ACHN (cell line): ENCODE results near the gene UBE2H.

Experiments used
- DNase-seq: peaks from one replicate; pipeline ENCODE4 v3.0.0-alpha.2; 2015
- in situ Hi-C: cut with HindIII; loops from 2 replicates; pipeline ENCODE4 v1.10.0; 2017; ENCODE audit warnings: low sequenced_read_pairs, low pct_ligation_motif_present, low pct_unique_long_range_greater_than_20kb

UBE2H gene

DNA sequence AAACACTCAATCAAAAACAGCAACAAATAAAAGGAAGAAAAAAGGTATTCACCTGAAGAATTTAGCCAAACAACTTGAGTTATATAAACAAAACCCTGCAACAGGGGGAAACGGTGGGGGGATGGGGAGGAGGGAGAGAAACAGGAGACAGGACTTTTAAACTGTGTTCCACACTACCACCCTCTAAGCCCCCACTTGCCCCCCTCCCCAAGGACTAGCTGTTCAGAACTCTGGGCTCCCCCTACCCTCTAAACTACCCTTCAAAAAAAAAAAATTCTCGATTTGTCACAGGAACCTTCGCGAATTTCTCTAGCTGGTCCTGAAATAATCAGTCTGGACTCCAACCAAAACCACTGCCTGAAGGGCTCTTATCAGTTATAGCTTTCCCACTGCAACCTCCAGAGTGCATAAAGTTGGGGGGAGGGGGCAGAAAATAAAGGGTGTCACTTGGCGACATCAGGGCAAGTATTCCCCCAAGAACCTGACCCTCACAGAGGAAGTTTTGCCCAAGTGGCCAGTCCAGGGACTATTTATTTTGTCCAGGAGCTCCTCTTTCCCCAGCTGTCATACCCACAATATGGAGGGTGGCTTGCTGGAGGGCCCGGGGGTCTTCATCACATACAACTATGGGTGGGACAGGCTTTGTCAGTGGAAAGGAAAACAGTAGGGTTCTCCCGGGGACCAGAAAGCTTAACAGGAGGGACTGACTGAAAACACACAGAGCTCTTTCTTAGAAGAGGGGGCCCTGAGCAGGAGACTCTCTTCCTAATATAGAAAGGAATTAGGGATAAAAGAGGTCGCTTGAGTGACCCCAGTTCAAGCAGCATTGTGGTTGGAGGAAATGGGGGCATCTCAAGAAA lies 1.3 kb downstream of the UBE2H start:
- in situ Hi-C loops, result no loop called here
- DNase-seq, result peak; percentile 38

DNA sequence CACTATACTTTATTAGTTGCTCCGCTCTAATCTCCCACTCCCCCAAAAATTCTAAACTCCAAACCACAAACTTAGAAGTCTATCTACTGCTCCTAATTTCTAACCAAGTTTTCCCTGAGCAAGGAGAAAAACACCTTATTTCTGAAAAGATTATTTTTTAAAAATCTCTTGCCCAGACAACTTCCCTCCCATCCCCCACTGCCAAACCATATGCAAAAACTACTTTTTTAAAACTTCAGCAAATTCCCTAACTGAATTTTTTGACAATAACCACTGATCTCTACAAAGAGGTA lies 1.9 kb downstream of the UBE2H start:
- in situ Hi-C loops, result no loop called here
- no peak for DNase-seq

DNA sequence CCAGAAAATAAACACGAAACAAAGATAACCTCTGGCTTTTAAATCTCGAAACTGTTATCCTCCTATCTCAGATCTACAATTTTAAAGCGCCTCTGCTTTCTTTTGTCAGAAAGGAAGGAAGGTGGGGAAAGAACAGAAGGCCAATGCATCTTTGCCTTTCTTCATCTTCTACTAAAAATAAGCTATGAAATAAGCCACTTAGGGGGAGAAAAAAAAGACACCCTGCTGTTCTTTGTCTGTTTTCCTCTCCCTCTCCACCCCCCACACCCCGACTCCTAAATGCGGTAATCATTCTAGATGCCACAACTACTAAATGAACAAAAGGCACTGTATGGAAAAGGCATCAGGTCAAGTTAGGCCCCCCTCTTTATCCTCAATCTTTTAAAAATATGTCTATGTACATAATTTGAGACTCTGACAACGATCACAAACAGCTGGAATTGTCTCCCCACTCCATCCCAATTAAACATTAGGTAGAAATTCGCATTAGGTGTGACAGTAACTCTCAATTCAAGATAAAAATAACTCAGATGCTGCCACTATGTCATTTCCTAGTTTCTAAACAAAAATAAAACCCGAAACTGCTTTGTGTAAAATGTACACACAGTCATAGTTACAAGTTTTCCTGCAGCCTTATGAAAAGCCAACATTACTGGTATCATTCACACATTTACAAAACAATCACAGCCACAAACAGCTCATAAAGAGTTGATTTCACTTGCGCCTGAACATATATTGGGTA lies 2.4 kb downstream of the UBE2H start:
- DNase-seq, result peak; percentile 50
- in situ Hi-C loops, result no loop called here

DNA sequence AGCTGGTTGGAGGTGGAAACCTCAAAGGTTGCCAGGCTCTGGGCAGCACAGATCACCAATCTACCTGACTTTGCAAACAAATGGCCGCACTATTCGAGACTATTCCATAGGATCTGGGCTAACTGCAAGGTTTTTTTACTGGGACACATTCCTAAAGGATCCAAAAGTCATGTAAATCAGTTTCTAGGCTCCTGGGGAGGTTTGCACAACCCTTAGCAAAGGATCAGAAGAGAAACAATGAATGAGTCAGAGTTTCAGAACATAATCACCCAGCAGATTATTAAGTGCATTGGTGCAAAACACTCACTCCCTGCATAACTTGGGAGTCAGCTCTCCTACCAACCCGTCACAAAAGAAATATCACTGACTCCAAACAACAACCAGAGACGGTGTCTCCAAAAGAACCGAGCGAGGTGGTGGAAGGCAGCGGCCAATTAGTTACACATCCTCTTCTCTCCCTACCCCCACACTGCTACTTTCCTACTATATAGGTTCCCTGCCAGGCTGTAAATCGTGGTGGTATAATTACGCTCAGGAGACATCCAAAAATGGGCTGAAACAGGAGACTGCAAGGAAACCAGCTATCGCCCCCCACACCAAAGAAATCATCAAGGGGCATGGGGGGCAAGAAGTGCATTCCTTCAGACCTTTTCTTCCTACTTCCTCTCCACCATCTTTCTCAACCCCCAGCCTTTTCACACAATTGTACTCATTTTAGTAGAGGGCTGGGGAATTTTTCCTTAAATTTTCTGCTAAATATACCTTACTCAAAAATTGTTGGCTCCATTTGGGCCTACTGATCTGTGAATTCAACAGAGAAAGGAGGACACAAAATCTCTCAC lies 3.2 kb downstream of the UBE2H start:
- in situ Hi-C loops, result no loop called here
- peak; percentile 97 for DNase-seq

DNA sequence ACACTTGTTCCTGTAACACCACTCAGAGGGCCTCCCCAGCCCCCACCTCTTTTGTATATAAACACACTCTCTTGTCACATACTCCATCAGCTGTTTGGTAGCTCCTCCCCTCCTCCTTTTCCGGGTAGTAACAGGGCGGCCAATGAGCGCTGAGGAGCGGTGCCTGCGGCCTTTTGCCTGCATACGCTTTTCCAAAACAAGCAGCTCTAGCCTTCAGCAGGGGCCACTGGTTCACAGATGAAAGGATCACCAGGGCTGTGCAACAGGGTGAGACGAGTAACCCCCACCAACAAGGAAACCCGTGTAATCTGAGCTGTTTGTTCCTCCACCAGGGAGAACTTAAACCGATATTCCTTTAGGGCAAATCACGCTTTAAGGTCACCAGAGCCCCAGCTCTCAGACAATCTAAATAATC lies 3.9 kb downstream of the UBE2H start:
- in situ Hi-C loops, result no loop called here
- DNase-seq, result peak; percentile 97

DNA sequence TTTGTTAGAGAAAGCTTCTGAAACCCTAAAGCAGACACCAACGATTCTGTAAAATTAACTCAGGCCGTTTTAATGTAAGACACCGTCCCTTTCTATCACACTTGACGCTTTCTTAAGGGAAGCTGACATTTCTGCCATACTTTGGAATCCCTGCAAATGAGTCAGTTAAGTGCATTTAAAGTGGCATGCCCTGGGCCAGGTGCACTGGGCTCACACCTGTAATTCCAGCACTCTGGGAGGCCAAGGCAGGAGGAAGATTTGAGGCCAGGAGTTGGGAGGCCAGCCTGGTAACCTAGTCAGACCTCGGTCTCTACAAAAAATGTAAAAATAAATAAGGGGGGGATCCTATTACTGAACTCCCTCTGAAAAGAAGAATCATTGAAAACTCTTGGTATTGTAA lies 4.4 kb downstream of the UBE2H start:
- no peak for DNase-seq
- in situ Hi-C loops, result no loop called here

DNA sequence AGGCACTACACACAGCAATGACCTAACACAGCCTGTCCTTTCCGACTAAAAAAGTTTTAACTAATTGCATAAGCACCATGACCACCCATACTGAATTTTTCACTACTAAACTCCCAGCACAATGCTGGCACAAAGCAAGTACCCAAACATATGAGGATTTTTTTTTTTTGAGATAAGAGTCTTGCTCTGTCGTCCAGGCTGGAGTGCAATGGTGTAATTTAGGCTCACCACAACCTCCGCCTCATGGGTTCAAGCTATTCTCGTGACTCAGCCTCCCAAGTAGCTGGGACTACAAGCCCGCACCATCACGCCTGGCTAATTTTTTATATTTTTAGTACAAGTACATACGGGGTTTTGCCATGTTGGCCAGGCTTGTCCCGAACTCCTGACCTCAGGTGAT lies 5.1 kb downstream of the UBE2H start:
- peak; percentile 52 for DNase-seq

DNA sequence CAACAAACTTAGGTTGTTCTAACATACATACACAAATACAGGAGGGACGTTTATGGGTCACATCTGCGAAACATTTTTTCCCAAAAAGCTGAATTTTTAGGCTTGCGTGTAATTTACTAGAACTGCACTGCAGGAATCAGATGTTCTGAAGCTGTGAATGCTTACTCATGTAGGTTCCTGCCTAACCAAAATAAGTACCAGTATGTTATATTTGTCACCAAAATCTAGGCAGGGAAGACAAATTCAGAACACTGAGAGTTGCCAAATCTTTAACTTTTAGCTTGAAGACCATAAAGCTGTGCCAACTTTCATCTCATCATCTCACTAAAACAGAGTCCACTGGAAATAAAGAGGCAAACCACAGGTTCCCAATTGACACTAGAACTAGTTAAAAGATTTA lies 5.7 kb downstream of the UBE2H start:
- in situ Hi-C loops, result no loop called here
- DNase-seq, result no peak

More for the DNA sequence above, 5.1 kb downstream of the UBE2H start:
- in situ Hi-C loops, result no loop called here

DNA sequence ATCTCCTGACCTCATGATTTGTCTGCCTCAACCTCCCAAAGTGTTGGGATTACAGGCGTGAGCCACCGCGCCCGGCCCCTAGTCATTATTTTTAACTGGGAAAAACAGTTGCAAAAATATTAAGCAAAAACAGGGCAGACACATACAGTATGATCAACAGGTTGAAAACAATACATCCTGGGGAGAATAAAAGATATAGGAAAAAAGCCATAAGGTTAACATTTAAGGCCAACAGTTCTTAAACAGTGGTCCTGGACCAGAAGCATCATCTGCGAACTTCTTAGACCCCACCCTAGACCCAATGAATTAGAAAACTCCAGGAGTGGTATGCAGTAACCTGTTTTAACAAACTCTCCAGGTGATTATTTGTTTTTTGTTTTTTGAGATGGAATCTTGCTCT lies 6.5 kb downstream of the UBE2H start:
- no peak for DNase-seq
- in situ Hi-C loops, result no loop called here

DNA sequence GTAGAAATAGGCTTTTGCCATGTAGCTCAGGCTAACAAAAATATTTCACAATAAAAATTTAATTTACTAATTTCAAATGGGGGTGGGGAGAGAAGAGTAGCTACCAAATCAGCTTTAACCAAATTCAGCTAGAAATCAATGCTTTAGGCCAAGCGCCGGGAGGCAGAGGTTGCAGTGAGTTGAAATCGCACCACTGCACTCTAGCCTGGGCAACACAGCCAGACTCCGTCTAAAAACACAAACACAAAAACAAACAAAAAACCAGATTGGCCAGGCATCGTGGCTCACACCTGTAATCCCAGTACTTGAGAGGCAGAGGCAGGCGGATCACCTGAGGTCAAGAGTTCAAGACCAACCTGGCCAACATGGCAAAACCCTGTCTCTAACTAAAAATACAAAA lies 9.4 kb downstream of the UBE2H start:
- no peak for DNase-seq
- in situ Hi-C loops, result no loop called here

DNA sequence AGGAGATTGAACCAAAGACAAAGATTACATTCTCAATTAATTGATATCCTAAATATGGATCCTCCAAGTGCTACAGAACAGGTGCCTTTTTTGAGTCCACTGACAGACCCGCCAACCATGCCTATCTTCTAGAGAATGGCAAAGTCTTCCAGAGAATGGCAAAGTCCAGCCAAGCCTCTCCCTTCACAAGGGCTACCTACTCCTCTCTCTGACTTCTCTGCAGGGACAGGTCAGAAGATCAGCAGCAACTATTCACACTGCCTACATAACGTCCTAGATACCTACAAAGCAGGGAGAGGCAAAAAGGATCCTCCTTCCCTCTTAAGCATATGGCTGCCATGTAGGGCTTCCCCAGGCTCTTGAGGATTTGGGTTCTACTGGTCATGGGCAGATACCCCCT lies 12.4 kb downstream of the UBE2H start:
- in situ Hi-C loops, result no loop called here
- no peak for DNase-seq

DNA sequence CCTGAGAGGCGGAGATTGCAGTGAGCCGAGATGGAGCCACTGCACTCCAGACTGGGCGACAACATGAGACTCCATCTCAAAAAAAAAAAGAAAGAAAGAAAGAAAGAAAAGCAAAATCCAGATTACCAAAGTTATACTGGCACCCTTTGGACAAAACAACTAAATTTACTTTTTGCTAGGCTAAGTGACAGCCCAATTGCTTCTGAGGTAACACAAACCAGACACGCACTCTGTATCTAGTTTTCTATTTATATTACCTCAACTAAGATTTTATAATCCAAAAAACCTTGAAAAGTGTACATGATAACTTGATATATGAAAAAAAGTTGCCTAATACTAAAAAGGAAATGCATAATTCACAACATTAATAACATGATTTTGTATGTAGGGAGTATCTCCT lies 12.9 kb downstream of the UBE2H start:
- no peak for DNase-seq
- in situ Hi-C loops, result no loop called here

DNA sequence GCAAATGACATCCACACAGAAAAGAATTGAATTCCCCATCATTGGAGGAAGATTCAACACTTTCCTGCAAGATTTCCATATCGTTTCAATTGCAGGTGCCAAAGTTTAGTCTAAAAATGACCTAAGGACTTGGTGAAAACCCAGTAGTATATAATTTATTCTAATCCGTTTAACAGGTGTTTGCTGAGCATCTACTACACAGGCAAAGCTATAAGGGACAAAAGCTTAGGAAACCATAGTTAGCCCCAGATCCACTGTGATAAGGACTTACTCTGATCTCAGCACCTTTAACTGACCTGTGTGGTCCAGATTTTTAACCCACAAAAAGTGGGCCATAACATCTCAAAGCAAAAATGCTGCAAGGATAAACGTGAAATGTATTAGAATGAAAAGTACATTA lies 19.1 kb downstream of the UBE2H start:
- in situ Hi-C loops, result no loop called here
- DNase-seq, result no peak

DNA sequence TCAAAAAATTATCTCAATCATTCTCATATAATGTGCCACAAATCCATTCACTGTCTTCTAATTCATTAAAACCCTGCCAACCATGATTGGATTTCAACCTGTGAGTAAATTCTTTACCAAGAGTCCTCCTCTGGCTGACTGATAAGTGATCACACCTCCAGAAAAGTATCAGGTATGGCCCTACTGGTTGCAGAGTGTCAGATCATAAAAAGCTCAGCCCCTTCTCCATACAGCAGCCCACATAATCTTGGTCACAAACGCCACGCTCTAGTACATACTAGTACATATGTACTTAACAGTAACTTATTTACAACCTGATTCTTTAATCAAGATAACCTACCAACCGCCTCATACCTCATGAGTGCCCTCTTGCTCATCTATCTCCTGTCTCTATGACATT lies 26.1 kb downstream of the UBE2H start:
- in situ Hi-C loops, result no loop called here
- DNase-seq, result no peak

DNA sequence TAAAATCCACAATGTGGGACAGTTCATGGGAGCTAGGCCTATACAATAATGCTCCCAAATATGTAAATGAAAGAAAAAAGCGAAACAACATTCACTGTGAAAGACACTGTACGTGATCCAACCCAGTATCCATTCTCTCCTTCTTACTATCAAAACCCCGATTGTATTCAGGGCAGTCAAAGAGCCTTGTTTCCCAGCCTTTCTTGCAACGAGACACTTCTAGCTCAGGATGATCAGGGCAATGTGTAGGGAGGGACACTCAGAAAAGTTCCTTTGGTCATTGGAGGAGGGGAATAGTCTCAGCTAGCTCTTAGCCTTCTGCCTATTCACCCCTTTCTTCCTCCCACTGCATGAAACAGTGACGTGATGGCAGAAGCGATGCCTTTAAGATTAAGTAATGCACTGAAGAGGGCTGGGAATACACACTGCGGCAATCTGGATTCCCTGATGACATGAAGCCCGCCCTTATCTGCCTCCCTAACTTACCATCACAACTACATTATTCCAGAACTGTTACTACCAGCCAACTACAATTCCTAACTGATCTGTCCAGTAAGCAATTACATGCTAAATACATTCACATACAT lies 27.3 kb downstream of the UBE2H start:
- no peak for DNase-seq
- in situ Hi-C loops, result no loop called here

DNA sequence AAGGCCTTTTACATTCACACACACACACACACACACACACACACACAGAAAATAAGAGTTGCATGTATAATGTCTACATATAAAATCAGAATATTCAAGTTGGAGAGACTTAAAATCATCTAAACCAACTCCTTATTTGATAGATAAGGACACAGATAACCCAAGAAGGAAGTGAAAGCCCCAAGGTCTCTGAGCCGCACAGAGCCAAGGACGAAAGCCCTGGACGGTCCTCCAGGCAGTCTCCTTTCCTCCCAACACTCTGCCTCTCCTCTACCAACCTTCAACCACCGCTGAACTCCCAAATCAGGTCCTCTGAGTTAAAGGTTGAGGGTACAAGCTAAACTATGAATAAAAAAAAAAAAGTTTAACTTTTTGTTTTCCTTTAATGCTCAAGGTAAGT lies 28.2 kb downstream of the UBE2H start:
- in situ Hi-C loops, result no loop called here

DNA sequence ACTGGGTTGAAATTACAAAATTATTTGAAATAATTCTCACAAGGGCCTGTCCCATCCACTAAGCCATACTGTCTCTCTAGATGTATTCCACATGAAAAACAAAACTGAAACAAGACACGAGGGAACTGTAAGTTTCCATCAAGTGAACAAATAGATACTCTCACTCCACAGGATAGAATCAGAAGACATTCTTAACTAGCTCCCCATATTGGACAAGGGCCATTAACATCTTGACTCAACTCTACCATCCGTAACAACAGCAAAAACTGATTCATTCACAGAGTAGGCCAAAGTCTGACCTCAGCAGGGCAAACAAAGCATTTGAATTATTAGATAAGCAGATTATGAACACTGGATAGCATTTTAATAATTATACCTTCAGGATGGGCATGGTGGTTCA lies 29.1 kb downstream of the UBE2H start:
- DNase-seq, result peak; percentile 91
- in situ Hi-C loops, result no loop called here

More for the DNA sequence above, 28.2 kb downstream of the UBE2H start:
- DNase-seq, result no peak

DNA sequence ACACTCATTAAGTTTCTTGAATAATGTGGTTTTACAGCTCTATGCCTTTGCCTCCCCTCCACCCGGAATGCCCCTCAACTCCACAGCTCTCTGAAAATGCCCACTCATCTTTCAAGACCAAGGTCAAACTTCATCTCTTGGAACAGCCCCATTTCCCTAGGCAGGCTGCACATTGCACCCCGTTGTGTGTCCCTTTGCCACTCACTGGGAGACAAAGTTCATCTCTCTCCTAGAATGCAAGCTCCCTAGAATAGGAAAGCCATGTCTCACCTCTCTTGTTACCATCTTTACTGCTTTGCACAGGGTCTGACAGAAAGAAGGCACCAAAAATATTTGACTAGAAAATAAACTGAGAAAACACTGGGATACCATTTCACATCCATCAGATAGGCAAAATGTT lies 33.3 kb downstream of the UBE2H start:
- in situ Hi-C loops, result no loop called here
- DNase-seq, result no peak

DNA sequence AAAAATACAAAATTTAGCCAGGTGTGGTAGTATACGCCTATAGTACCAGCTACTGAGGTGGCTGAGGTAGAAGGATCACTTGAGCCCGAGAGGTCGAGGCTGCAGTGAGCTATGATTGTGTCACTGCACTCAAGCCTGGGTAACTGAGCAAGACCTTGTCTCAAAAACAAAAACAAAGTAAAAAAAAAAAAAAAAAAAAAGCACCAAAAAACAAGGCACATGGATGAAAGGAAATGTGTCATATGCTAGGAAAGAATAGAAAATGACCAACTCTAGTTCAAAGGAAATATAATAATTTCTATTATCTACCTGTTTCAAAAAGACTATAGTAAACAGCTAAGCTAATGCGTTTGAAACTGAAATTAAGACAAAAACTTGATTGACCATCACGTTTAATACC lies 33.8 kb downstream of the UBE2H start:
- no peak for DNase-seq
- in situ Hi-C loops, result no loop called here
